Tibial nerve (tissue), 4 donors: ENCODE results near the gene RPGR.

ENCODE experiments used
- CTCF ChIP-seq, 5 experiments: fragments of 200-600 bp in 3 of 5; fragments of 450-650 bp in 2 of 5; sonication (generic) in 3 of 5; IDR thresholded peaks; one replicate each; pipeline ENCODE4 v1.5.1; 2016 to 2019; ENCODE audit warnings: antibody characterized with exemption in 5 of 5, mild to moderate bottlenecking in 3 of 5, moderate library complexity in 2 of 5
- EP300 ChIP-seq, 2 donors: sonication (generic); formaldehyde crosslinking; IDR thresholded peaks; one replicate each; pipeline ENCODE4 v1.6.1; 2017; ENCODE audit warnings: antibody characterized with exemption in 2 of 2, mild to moderate bottlenecking in 1 of 2
- POLR2A ChIP-seq, 2 donors: fragments of 450-650 bp; IDR thresholded peaks; one replicate each; pipeline ENCODE4 v1.6.1; 2017; ENCODE audit warnings: antibody characterized with exemption in 2 of 2, mild to moderate bottlenecking in 2 of 2, moderate library complexity in 2 of 2

GRCh38 chrX:38282049-38282448 is 45.3 kb downstream of the RPGR start:
- peak in 1 of 5 experiments; percentile 21 for TF ChIP-seq CTCF (IDR thresholded peaks at IDR 0.05)
- no peak for TF ChIP-seq POLR2A (IDR thresholded peaks at IDR 0.05)
- no peak for TF ChIP-seq EP300 (IDR thresholded peaks at IDR 0.05)
